ENCODE results near the gene TXLNA. TPM values are rescaled to one million over a fixed set of nuclear protein-coding genes. Genes with fewer than 3 reads are reported as not detected.
"Not testable (repeated sequence)": the region's sequence is repeated elsewhere in the genome, so short reads cannot be mapped to it uniquely, and the experiment has no call there.

Gene TXLNA
- 10 to 100 TPM; 29.3 to 57.5 (median 47.5) TPM for total RNA-seq

GRCh38 chr1:32179443-32180185 is at the start of gene TXLNA:
TSS of gene TXLNA (plus strand) at chr1:32179675. CDS start at chr1:32180346, 671 bp downstream.
- ATAC-seq (ENCODE audit: low FRiP score in 2 of 2): peak; percentile 96 to 97
- H3K27me3 ChIP-seq: no peaks in the 10 kb centered on the region
- TF ChIP-seq CTCF (IDR thresholded peaks at IDR 0.05): peak in 4 of 6 experiments; percentile 14 to 43 (median 24)
- peak in 1 of 4 donors; percentile 4 for TF ChIP-seq EP300 (IDR thresholded peaks at IDR 0.05)
- TF ChIP-seq POLR2AphosphoS5 (IDR thresholded peaks at IDR 0.05): peak; percentile 55 to 60
- peak; percentile 38 to 75 (median 44) for TF ChIP-seq POLR2A (IDR thresholded peaks at IDR 0.05)
- peak within 1 kb of the TSS; percentile 29 to 77 (median 65) for H3K4me3 ChIP-seq
- 1 to 3% methylated on average over 13 to 56 of the region's 79 CpGs for WGBS, 2 donors
- H3K9me3 ChIP-seq: no peaks in the 10 kb centered on the region
- peak; percentile 96 to 98 for DNase-seq
- H3K36me3 ChIP-seq: peaks cover 0 to 39% (median 22%) of the 10 kb centered on the region in 4 donors
- peak within 1 kb of the TSS; percentile 85 to 96 (median 94) for H3K27ac ChIP-seq
- H3K4me1 ChIP-seq: peaks cover 32 to 55% (median 38%) of the 10 kb centered on the region in 4 donors

GRCh38 chr1:32133950-32134280 is 45.6 kb upstream of the TXLNA start:
- DNase-seq; H3K9me3 ChIP-seq; H3K27me3 ChIP-seq; ATAC-seq (ENCODE audit: low FRiP score in 2 of 2); H3K4me3 ChIP-seq; H3K36me3 ChIP-seq: not testable (repeated sequence)
- WGBS, 2 donors: 96 to 98% methylated on average over 9 of the region's 9 CpGs
- Histone ChIP-seq H3K4me1 (peaks cover 6 to 22% (median 15%) of the 10 kb centered on the region in 4 donors), H3K27ac (peak overlapping the region in 1 of 4 donors; percentile 26)

GRCh38 chr1:32137111-32137510 is 42.4 kb upstream of the TXLNA start:
- DNase-seq: no peak
- Histone ChIP-seq H3K4me1 (peaks cover 0 to 22% (median 12%) of the 10 kb centered on the region in 4 donors), H3K36me3 (no peaks in the 10 kb centered on the region), H3K4me3 (no peak overlapping the region), H3K27me3 (no peaks in the 10 kb centered on the region), H3K27ac (no peak overlapping the region), H3K9me3 (no peaks in the 10 kb centered on the region)
- ATAC-seq (ENCODE audit: low FRiP score in 2 of 2): no peak
- TF ChIP-seq POLR2AphosphoS5 (IDR thresholded peaks at IDR 0.05) (no peak), POLR2A (IDR thresholded peaks at IDR 0.05) (no peak), CTCF (IDR thresholded peaks at IDR 0.05) (no peak), EP300 (IDR thresholded peaks at IDR 0.05) (no peak)
- 96 to 98% methylated on average over 5 of the region's 5 CpGs for WGBS, 2 donors

GRCh38 chr1:32138965-32139364 is 40.5 kb upstream of the TXLNA start:
- Histone ChIP-seq H3K27ac (no peak overlapping the region), H3K4me3 (no peak overlapping the region), H3K36me3 (no peaks in the 10 kb centered on the region), H3K4me1 (peaks cover 10 to 20% (median 12%) of the 10 kb centered on the region in 4 donors), H3K9me3 (no peaks in the 10 kb centered on the region), H3K27me3 (no peaks in the 10 kb centered on the region)
- DNase-seq (no peak), ATAC-seq (ENCODE audit: low FRiP score in 2 of 2) (no peak)
- TF ChIP-seq POLR2A (IDR thresholded peaks at IDR 0.05) (no peak), POLR2AphosphoS5 (IDR thresholded peaks at IDR 0.05) (no peak), CTCF (IDR thresholded peaks at IDR 0.05) (no peak), EP300 (IDR thresholded peaks at IDR 0.05) (no peak)
- WGBS, 2 donors: 69 to 75% methylated on average over 5 of the region's 5 CpGs

- Histone ChIP-seq H3K4me1 (peaks cover 10 to 20% (median 12%) of the 10 kb centered on the region in 4 donors), H3K4me3 (no peak overlapping the region), H3K36me3 (no peaks in the 10 kb centered on the region), H3K27ac (peak overlapping the region in 3 of 4 donors; percentile 4 to 61 (median 30)), H3K9me3 (no peaks in the 10 kb centered on the region), H3K27me3 (no peaks in the 10 kb centered on the region)
- ATAC-seq (ENCODE audit: low FRiP score in 2 of 2) (peak; percentile 83 to 96), DNase-seq (peak in 1 of 2 donors; percentile 22)
- TF ChIP-seq CTCF (IDR thresholded peaks at IDR 0.05) (no peak), POLR2AphosphoS5 (IDR thresholded peaks at IDR 0.05) (no peak), POLR2A (IDR thresholded peaks at IDR 0.05) (no peak), EP300 (IDR thresholded peaks at IDR 0.05) (no peak)
- 61 to 64% methylated on average over 5 to 6 of the region's 6 CpGs for WGBS, 2 donors
Measured at GRCh38 chr1:32142446-32143301, 36.8 kb upstream of the TXLNA start.

GRCh38 chr1:32143302-32143695 is 36.2 kb upstream of the TXLNA start:
- peak overlapping the region in 2 of 4 donors; percentile 30 to 61 for H3K27ac ChIP-seq
- H3K4me3 ChIP-seq, DNase-seq, H3K36me3 ChIP-seq, H3K27me3 ChIP-seq, H3K9me3 ChIP-seq: not testable (repeated sequence)
- peaks cover 10 to 20% (median 12%) of the 10 kb centered on the region in 4 donors for H3K4me1 ChIP-seq
- WGBS, 2 donors: 82 to 84% methylated on average over 4 of the region's 4 CpGs
- peak in 1 of 2 donors; percentile 5 for ATAC-seq (ENCODE audit: low FRiP score in 2 of 2)

Data from upper lobe of left lung (tissue), 6 donors.